ENCODE measurements around the gene FBXO8. TPM values are rescaled to one million over a fixed set of nuclear protein-coding genes. Genes with fewer than 3 reads are reported as not detected.
A peak's percentile ranks its signal among the peaks of the same experiment; 100 is the strongest.

The FBXO8 gene
- total RNA-seq, 2 experiments from 2014 or later: 16.2 to 17.4 TPM

- Mint-ChIP-seq H3K27me3 (no peaks in the 10 kb centered on the region), H3K4me1 (peaks cover 2% of the 10 kb centered on the region), H3K9me3 (no peaks in the 10 kb centered on the region), H3K27ac (no peak overlapping the region), H3K4me3 (no peak overlapping the region), H3K36me3 (no peaks in the 10 kb centered on the region)
- no peak for DNase-seq
Observed at GRCh38 chr4:174244441-174244840, 39.0 kb downstream of the FBXO8 start.

DNA sequence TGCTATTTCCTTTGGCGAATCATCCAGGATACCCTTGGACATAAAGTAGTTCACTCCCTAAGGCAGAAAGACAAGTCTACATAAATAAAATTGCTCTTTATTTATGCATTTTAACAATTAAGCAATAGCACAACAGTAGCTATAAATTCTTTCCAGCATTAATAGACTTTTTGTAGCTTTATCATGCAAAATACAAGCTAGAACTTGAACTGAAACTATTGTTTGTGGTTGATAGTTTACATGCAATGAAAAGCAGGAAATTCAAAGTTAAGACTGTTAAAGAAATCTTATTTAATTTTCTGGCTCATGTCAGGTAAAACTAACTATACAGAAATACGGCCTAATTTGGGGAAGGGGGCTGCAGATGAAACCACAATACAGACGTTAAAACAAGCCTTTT lies 42.3 kb downstream of the FBXO8 start:
- H3K36me3 Mint-ChIP-seq: peaks cover 2% of the 10 kb centered on the region
- H3K4me1 Mint-ChIP-seq: peaks cover 2% of the 10 kb centered on the region
- no peaks in the 10 kb centered on the region for H3K9me3 Mint-ChIP-seq
- H3K4me3 Mint-ChIP-seq: no peak overlapping the region
- no peaks in the 10 kb centered on the region for H3K27me3 Mint-ChIP-seq
- no peak overlapping the region for H3K27ac Mint-ChIP-seq
- no peak for DNase-seq

- Mint-ChIP-seq H3K4me3 (no peak overlapping the region), H3K4me1 (no peaks in the 10 kb centered on the region)
Observed at GRCh38 chr4:174236359-174236758, 47.1 kb downstream of the FBXO8 start.

DNA sequence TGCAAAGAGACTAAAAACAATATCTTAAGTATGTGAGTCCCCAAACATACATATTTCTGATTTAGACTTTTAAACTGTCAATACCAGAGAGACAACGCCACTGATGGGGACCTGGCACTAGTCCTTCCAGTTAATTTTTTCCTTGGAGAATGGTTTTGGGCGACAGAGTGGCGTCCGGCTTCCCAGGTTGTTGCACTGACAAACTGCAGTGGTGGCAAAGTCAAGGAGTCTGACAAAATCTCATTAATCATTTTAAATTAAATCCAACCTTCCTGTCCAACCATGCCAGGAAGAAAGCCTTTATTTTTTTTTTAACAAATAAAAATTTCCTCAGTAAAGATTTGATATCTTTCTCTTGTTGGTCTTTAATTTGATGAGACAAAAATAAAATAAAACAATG lies 52.8 kb downstream of the FBXO8 start:
- no peaks in the 10 kb centered on the region for H3K9me3 Mint-ChIP-seq
- H3K36me3 Mint-ChIP-seq: no peaks in the 10 kb centered on the region
- no peak for DNase-seq
- H3K4me3 Mint-ChIP-seq: no peak overlapping the region
- peaks cover 6% of the 10 kb centered on the region for H3K27me3 Mint-ChIP-seq
- no peak overlapping the region for H3K27ac Mint-ChIP-seq
- no peaks in the 10 kb centered on the region for H3K4me1 Mint-ChIP-seq

More at GRCh38 chr4:174236359-174236758, 47.1 kb downstream of the FBXO8 start:
- no peak overlapping the region for H3K27ac Mint-ChIP-seq
- H3K36me3 Mint-ChIP-seq: peaks cover 2% of the 10 kb centered on the region
- H3K9me3 Mint-ChIP-seq: no peaks in the 10 kb centered on the region
- no peak for DNase-seq
- H3K27me3 Mint-ChIP-seq: no peaks in the 10 kb centered on the region

DNA sequence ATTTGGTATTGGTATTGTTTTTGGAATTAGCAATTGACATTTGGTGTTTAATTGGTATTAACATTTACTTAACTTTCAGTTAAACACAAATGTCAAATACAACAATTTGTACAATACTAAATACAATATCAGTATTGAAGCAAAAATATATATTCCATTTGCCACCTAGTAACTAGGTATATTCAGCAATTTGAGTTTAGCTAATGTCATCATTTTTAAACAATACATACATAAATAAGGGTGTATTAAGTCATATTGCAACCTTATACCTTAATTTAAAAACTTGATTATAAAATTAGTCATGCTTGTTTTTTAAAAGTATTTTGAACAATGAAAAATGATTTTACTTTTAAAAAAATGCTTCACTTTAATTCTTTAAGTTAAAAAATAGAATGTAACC lies 53.3 kb downstream of the FBXO8 start:
- Mint-ChIP-seq H3K27me3 (peaks cover 11% of the 10 kb centered on the region), H3K4me1 (no peaks in the 10 kb centered on the region), H3K4me3 (no peak overlapping the region), H3K27ac (no peak overlapping the region), H3K36me3 (no peaks in the 10 kb centered on the region), H3K9me3 (no peaks in the 10 kb centered on the region)
- no peak for DNase-seq

DNA sequence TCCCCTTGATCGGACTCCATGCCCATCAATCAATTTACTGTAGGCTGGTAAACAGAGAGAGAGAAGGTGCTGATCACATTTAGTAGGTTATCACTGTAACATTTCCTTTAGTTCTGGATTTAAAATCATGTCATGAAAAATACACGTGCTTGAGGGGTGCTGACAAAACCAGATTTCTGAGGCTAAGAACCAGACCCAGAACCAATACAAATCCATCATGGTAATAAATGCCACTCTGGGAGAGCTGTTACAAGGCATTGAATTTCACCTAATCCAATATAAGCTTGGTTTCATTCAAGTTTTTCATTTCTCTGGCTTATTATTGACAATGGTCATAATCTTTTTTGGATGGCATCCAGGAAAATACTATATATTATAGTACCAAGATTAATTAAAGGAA lies 54.5 kb downstream of the FBXO8 start:
- Mint-ChIP-seq H3K27ac (no peak overlapping the region), H3K36me3 (no peaks in the 10 kb centered on the region), H3K9me3 (no peaks in the 10 kb centered on the region), H3K4me3 (no peak overlapping the region), H3K27me3 (peaks cover 13% of the 10 kb centered on the region), H3K4me1 (no peaks in the 10 kb centered on the region)
- no peak for DNase-seq

DNA sequence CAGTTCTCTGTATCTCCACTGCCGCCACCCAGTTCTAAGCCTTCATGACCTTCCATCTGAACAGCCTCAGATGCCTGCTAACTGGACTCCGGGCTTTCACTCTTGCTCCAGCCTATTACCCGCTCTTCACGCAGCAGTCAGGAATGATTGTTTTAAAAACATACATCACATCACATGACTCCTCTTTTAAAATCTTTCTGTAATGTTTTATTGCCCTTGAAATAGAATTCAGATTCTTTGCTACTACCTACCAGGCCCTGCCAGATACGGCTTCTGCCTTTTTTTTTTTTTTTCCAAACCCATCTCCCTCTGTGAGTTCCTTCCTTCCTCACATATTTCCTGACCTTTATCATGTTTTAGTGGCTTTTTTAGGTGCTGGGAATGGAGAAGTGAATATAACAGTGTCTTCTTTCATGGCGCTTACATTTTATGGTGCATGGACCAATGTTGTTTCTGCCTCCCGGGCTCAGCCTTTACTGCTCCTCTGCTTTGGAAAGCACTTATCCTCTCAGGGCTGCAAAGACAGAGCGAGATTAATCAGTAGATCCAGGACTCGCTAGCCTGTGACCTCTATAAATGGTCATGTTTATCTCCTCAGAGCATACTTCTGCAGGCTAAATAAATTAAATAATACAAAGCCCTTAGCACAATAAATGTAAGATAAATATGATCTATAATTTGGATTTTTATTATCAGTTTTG lies 58.0 kb downstream of the FBXO8 start:
- Mint-ChIP-seq H3K27me3 (peaks cover 26% of the 10 kb centered on the region), H3K4me1 (peaks cover 3% of the 10 kb centered on the region), H3K4me3 (no peak overlapping the region), H3K36me3 (no peaks in the 10 kb centered on the region), H3K9me3 (no peaks in the 10 kb centered on the region), H3K27ac (no peak overlapping the region)
- no peak for DNase-seq

GRCh38 chr4:174224550-174224949 lies 58.9 kb downstream of the FBXO8 start:
- peaks cover 31% of the 10 kb centered on the region for H3K27me3 Mint-ChIP-seq
- H3K4me3 Mint-ChIP-seq: no peak overlapping the region
- H3K27ac Mint-ChIP-seq: no peak overlapping the region
- H3K4me1 Mint-ChIP-seq: peaks cover 3% of the 10 kb centered on the region
- H3K36me3 Mint-ChIP-seq: no peaks in the 10 kb centered on the region
- H3K9me3 Mint-ChIP-seq: no peaks in the 10 kb centered on the region
- DNase-seq: no peak

DNA sequence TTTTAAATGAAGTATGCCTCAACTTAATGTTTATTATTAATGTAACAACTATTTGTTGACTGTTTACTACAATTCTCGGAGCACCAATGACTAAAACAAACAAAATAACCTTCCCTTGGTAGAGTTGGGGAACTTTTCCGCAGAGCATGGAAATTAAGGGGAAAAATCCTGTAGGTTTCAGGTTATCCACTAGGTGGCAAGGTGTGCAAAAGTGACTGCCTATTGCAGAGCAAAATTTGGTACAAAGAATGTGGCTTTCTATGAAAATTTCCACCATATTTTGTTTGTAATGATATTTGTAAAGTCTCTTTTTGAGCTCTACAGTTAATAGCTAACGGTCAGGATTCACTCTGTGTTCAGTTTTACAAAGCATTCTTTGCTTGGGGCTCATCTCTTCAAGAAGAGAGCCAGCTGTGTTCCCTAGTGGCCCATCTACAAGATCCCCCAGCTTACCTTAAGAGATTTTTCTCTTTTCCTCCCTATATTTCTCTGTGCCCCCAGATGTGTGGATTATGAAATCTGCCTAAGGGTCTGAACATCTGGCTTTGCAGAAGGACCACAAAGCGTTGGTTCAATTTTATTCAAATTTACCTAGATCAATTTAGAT lies 61.1 kb downstream of the FBXO8 start:
- Mint-ChIP-seq H3K27me3 (peaks cover 50% of the 10 kb centered on the region), H3K4me1 (peaks cover 11% of the 10 kb centered on the region), H3K36me3 (no peaks in the 10 kb centered on the region), H3K9me3 (no peaks in the 10 kb centered on the region), H3K4me3 (no peak overlapping the region), H3K27ac (no peak overlapping the region)
- DNase-seq: no peak

DNA sequence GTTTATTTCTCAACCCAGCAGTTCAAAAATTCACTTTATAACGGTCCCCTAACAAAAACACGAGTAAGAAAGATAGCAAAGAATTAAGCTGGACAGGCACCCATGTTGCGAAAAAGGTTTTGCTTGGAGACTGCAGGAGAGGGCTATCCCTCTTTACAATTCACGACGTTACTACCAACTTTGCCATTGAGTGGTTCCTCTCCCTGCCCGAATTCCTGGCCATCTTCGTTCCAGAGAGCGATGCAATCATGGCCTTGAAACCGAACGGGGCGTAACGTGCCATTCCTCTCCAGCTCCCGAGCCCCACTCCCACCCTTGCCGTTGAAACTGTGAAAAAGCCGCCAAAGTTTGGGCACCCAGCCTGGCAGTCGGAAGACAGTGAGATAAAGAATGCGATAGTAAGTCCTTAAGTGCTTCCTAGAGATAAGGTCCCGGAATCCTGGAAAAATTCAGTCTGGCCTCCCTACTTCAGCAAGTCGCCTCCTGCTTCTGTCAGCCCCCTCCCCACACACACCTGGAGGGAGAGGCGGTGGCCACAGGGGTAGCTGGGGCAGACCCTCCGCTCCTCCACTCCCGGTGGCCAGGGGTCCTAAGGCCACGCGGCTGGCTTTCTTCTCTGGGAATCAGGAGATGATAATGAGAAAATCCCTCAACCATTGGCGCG lies 65.2 kb downstream of the FBXO8 start:
- no peak for DNase-seq
- Mint-ChIP-seq H3K4me3 (no peak overlapping the region), H3K4me1 (peaks cover 41% of the 10 kb centered on the region), H3K36me3 (no peaks in the 10 kb centered on the region), H3K9me3 (no peaks in the 10 kb centered on the region), H3K27ac (no peak overlapping the region), H3K27me3 (peaks cover 78% of the 10 kb centered on the region)

- Mint-ChIP-seq H3K27me3 (peaks cover 86% of the 10 kb centered on the region), H3K36me3 (no peaks in the 10 kb centered on the region), H3K4me3 (peak overlapping the region; percentile 42), H3K4me1 (peaks cover 41% of the 10 kb centered on the region), H3K27ac (no peak overlapping the region), H3K9me3 (no peaks in the 10 kb centered on the region)
- no peak for DNase-seq
Observed at GRCh38 chr4:174217273-174218126, 66.0 kb downstream of the FBXO8 start.

GRCh38 chr4:174216799-174217272 lies 66.6 kb downstream of the FBXO8 start:
- DNase-seq: no peak
- Mint-ChIP-seq H3K36me3 (no peaks in the 10 kb centered on the region), H3K27me3 (peaks cover 88% of the 10 kb centered on the region), H3K4me1 (peaks cover 42% of the 10 kb centered on the region), H3K27ac (no peak overlapping the region), H3K9me3 (no peaks in the 10 kb centered on the region), H3K4me3 (no peak overlapping the region)

GRCh38 chr4:174215961-174216680 lies 67.3 kb downstream of the FBXO8 start:
- Mint-ChIP-seq H3K4me1 (peaks cover 48% of the 10 kb centered on the region), H3K9me3 (no peaks in the 10 kb centered on the region), H3K27ac (no peak overlapping the region), H3K36me3 (no peaks in the 10 kb centered on the region), H3K4me3 (no peak overlapping the region), H3K27me3 (peaks cover 90% of the 10 kb centered on the region)
- DNase-seq: no peak

GRCh38 chr4:174215057-174215456 lies 68.4 kb downstream of the FBXO8 start:
- no peak overlapping the region for H3K27ac Mint-ChIP-seq
- H3K27me3 Mint-ChIP-seq: peaks cover 95% of the 10 kb centered on the region
- no peak overlapping the region for H3K4me3 Mint-ChIP-seq
- peaks cover 48% of the 10 kb centered on the region for H3K4me1 Mint-ChIP-seq
- H3K36me3 Mint-ChIP-seq: no peaks in the 10 kb centered on the region
- DNase-seq: no peak
- no peaks in the 10 kb centered on the region for H3K9me3 Mint-ChIP-seq
